ENCODE measurements around the gene ZNF148. TPM values are rescaled to one million over a fixed set of nuclear protein-coding genes. Genes with fewer than 3 reads are reported as not detected.

Gene ZNF148
- total RNA-seq, 4 donors from 2014 or later: 30.3 to 39.0 (median 33.0) TPM

DNA sequence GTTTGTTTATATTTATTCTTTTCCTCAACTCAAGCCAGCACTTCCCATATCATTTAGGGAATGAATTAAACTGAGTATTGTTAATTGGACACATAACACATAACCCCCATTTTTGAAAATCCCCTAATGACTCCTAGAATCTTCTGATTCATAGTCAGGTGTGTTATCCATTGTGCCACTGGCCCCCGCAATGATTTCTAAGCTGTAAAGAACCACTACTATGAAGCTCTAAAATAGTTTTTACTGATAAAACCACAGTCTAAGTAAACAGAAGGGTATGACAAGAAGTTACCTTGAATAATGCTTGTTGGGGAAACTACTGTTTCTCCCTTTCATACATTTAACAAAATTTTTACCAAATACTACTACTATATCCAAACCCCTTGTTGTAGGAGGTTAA, 140.3 kb downstream of the ZNF148 start:
- Histone ChIP-seq H3K9me3 (no peaks in the 10 kb centered on the region), H3K36me3 (peaks cover 13 to 27% (median 18%) of the 10 kb centered on the region in 4 donors), H3K4me3 (no peak overlapping the region), H3K27me3 (no peaks in the 10 kb centered on the region), H3K27ac (replicated peaks in 1 of 4) (no peak overlapping the region), H3K4me1 (peaks cover 0 to 12% (median 3%) of the 10 kb centered on the region in 4 donors)
- no peak for TF ChIP-seq POLR2AphosphoS5 (IDR thresholded peaks at IDR 0.05)
- intact Hi-C loops (cut with DNase I): no loop called here
- 100% methylated on average over 1 of the region's 1 CpG for WGBS
- no peak for DNase-seq (ENCODE audit: extremely low spot score)

- no peak overlapping the region for H3K27ac ChIP-seq (replicated peaks in 1 of 4)
- peaks cover 0 to 12% (median 3%) of the 10 kb centered on the region in 4 donors for H3K4me1 ChIP-seq
- TF ChIP-seq CTCF (IDR thresholded peaks at IDR 0.05) (no peak), POLR2A (IDR thresholded peaks at IDR 0.05; ENCODE audit: low read depth) (no peak), POLR2AphosphoS5 (IDR thresholded peaks at IDR 0.05) (no peak), EP300 (IDR thresholded peaks at IDR 0.05) (no peak)
- 84% methylated on average over 3 of the region's 3 CpGs for WGBS
- H3K9me3 ChIP-seq: no peaks in the 10 kb centered on the region
- DNase-seq (ENCODE audit: extremely low spot score): no peak
- intact Hi-C loops (cut with DNase I): no loop called here
- no peak overlapping the region for H3K4me3 ChIP-seq
- peaks cover 13 to 30% (median 18%) of the 10 kb centered on the region in 4 donors for H3K36me3 ChIP-seq
- no peaks in the 10 kb centered on the region for H3K27me3 ChIP-seq
Observed at GRCh38 chr3:125232401-125232800, 142.7 kb downstream of the ZNF148 start.

GRCh38 chr3:125231895-125232294, 143.2 kb downstream of the ZNF148 start:
- H3K27me3 ChIP-seq: no peaks in the 10 kb centered on the region
- H3K27ac ChIP-seq (replicated peaks in 1 of 4): no peak overlapping the region
- intact Hi-C loops (cut with DNase I): no loop called here
- WGBS: 84% methylated on average over 3 of the region's 3 CpGs
- no peak for DNase-seq (ENCODE audit: extremely low spot score)
- H3K9me3 ChIP-seq: no peaks in the 10 kb centered on the region
- no peak for TF ChIP-seq POLR2A (IDR thresholded peaks at IDR 0.05; ENCODE audit: low read depth)
- TF ChIP-seq POLR2AphosphoS5 (IDR thresholded peaks at IDR 0.05): no peak
- TF ChIP-seq CTCF (IDR thresholded peaks at IDR 0.05): no peak
- TF ChIP-seq EP300 (IDR thresholded peaks at IDR 0.05): no peak
- peaks cover 13 to 30% (median 18%) of the 10 kb centered on the region in 4 donors for H3K36me3 ChIP-seq
- H3K4me1 ChIP-seq: peaks cover 0 to 9% (median 3%) of the 10 kb centered on the region in 4 donors
- H3K4me3 ChIP-seq: no peak overlapping the region

GRCh38 chr3:125229707-125230106, 145.4 kb downstream of the ZNF148 start:
- Histone ChIP-seq H3K27me3 (no peaks in the 10 kb centered on the region), H3K4me1 (no peaks in the 10 kb centered on the region), H3K4me3 (no peak overlapping the region), H3K9me3 (no peaks in the 10 kb centered on the region), H3K36me3 (peaks cover 13 to 30% (median 18%) of the 10 kb centered on the region in 4 donors), H3K27ac (replicated peaks in 1 of 4) (no peak overlapping the region)
- no peak for DNase-seq (ENCODE audit: extremely low spot score)
- TF ChIP-seq CTCF (IDR thresholded peaks at IDR 0.05) (no peak), POLR2AphosphoS5 (IDR thresholded peaks at IDR 0.05) (no peak), EP300 (IDR thresholded peaks at IDR 0.05) (no peak), POLR2A (IDR thresholded peaks at IDR 0.05; ENCODE audit: low read depth) (no peak)
- 90% methylated on average over 1 of the region's 1 CpG for WGBS
- intact Hi-C loops (cut with DNase I): no loop called here

DNA sequence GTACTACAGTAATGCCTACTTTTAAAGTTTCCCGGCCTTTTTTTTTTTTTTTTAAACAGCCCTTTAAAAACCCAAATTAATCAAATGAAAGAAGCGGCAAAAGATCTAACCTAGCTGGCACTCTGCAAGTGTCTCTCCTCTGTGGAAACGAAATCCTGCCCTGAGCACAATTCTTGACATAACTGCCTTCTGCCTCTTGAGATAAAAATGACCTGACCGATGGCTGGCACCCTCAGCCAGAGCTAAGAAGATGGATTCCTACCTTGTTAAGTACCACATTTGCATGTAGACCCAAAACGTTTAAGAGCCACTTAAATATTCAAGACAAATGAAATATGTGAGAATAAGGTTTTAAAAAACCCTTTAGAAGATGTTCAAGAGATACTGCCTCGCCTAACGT, 146.0 kb downstream of the ZNF148 start:
- no peak for TF ChIP-seq EP300 (IDR thresholded peaks at IDR 0.05)
- no peak for TF ChIP-seq POLR2AphosphoS5 (IDR thresholded peaks at IDR 0.05)
- TF ChIP-seq POLR2A (IDR thresholded peaks at IDR 0.05; ENCODE audit: low read depth): no peak
- no peak for TF ChIP-seq CTCF (IDR thresholded peaks at IDR 0.05)
- Histone ChIP-seq H3K4me3 (no peak overlapping the region), H3K9me3 (no peaks in the 10 kb centered on the region), H3K36me3 (peaks cover 13 to 30% (median 18%) of the 10 kb centered on the region in 4 donors), H3K27me3 (no peaks in the 10 kb centered on the region), H3K4me1 (no peaks in the 10 kb centered on the region), H3K27ac (replicated peaks in 1 of 4) (no peak overlapping the region)
- WGBS: 86% methylated on average over 7 of the region's 7 CpGs
- intact Hi-C loops (cut with DNase I): no loop called here
- DNase-seq (ENCODE audit: extremely low spot score): no peak

Measured in esophagus muscularis mucosa (tissue), 4 donors.